Measurements from ENCODE around the gene KDM4B. TPM values are rescaled to one million over a fixed set of nuclear protein-coding genes. Genes with fewer than 3 reads are reported as not detected.

KDM4B gene
- total and polyA plus RNA-seq, 4 donors: 16.6 to 43.6 (median 28.0) TPM

DNA sequence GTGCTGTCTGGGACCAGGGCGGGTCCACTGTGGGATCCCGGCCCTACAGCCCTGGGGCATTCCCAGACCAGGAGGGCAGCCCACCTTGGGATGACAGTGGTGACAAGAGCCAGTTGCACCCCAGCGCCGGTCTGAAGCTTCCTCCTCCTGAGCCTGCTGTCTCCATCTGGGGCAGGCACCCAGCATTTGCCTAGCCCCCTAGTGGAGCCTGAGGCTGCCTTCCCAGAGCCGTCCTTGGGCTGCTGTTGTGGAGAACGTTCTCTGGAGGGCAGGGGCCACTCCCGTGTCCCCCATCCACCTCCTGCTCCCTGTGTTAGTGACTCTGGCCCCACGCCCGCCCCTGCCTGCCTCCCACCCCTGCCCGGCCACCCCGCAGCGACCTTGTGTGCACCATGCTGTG lies 148.5 kb downstream of the KDM4B start:
- no peak overlapping the region for H3K27ac ChIP-seq (ENCODE audit: low read depth, low read length)
- DNase-seq (ENCODE audit: low read depth in 4 of 6, low spot score in 6 of 6): no peak
- no peak overlapping the region for H3K4me3 ChIP-seq (ENCODE audit: low read depth, low read length)
- 94% methylated on average over 10 of the region's 12 CpGs for WGBS (ENCODE audit: insufficient coverage)
- peaks cover 57% of the 10 kb centered on the region for H3K4me1 ChIP-seq (ENCODE audit: control insufficient read depth, insufficient read depth, low read length)
- peaks cover 91% of the 10 kb centered on the region for H3K36me3 ChIP-seq (ENCODE audit: control insufficient read depth, insufficient read depth, low read length)
- H3K9me3 ChIP-seq (ENCODE audit: control insufficient read depth, insufficient read depth, low read length): no peaks in the 10 kb centered on the region
- H3K27me3 ChIP-seq (ENCODE audit: control insufficient read depth, insufficient read depth, low read length): no peaks in the 10 kb centered on the region

- no peak for DNase-seq (ENCODE audit: low read depth in 4 of 6, low spot score in 6 of 6)
- Histone ChIP-seq H3K4me3 (ENCODE audit: low read depth, low read length) (no peak overlapping the region), H3K9me3 (ENCODE audit: control insufficient read depth, insufficient read depth, low read length) (no peaks in the 10 kb centered on the region), H3K27me3 (ENCODE audit: control insufficient read depth, insufficient read depth, low read length) (no peaks in the 10 kb centered on the region), H3K27ac (ENCODE audit: low read depth, low read length) (no peak overlapping the region), H3K36me3 (ENCODE audit: control insufficient read depth, insufficient read depth, low read length) (peaks cover 91% of the 10 kb centered on the region), H3K4me1 (ENCODE audit: control insufficient read depth, insufficient read depth, low read length) (peaks cover 51% of the 10 kb centered on the region)
- 94% methylated on average over 13 of the region's 16 CpGs for WGBS (ENCODE audit: insufficient coverage)
Observed at GRCh38 chr19:5118026-5118425, 149.1 kb downstream of the KDM4B start.

DNA sequence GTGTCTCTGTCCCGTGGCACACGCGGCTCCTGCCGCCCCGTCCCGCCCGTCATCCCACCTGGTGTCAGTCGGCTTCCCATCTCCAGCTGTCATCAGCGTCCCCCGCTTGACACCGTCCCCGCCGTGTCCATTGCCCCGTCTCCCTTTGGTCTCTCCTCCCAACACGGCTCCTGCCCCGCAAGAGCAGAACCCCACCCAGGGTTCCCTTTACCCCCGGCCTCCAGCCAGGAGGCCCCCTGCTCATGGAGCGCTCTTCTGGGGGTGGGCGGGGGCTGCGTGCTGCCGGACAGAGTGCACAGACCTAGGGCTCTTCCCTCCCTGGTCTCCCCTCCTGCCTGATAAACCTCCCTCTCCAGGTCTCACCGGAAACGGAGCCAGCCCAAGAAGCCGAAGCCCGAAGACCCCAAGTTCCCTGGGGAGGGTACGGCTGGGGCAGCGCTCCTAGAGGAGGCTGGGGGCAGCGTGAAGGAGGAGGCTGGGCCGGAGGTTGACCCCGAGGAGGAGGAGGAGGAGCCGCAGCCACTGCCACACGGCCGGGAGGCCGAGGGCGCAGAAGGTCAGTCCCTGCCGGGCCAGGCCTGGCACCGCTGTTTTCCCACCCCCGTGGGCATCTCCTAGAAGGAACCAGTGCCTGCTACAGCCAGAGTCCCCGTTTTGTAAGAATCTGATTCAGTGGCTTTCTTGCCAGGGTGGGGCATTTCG lies 150.5 kb downstream of the KDM4B start:
- WGBS (ENCODE audit: insufficient coverage): 86% methylated on average over 40 of the region's 40 CpGs
- Histone ChIP-seq H3K27ac (ENCODE audit: low read depth, low read length) (no peak overlapping the region), H3K4me1 (ENCODE audit: control insufficient read depth, insufficient read depth, low read length) (peaks cover 37% of the 10 kb centered on the region), H3K9me3 (ENCODE audit: control insufficient read depth, insufficient read depth, low read length) (no peaks in the 10 kb centered on the region), H3K36me3 (ENCODE audit: control insufficient read depth, insufficient read depth, low read length) (peaks cover 91% of the 10 kb centered on the region), H3K27me3 (ENCODE audit: control insufficient read depth, insufficient read depth, low read length) (no peaks in the 10 kb centered on the region), H3K4me3 (ENCODE audit: low read depth, low read length) (no peak overlapping the region)
- DNase-seq (ENCODE audit: low read depth in 4 of 6, low spot score in 6 of 6): no peak

DNA sequence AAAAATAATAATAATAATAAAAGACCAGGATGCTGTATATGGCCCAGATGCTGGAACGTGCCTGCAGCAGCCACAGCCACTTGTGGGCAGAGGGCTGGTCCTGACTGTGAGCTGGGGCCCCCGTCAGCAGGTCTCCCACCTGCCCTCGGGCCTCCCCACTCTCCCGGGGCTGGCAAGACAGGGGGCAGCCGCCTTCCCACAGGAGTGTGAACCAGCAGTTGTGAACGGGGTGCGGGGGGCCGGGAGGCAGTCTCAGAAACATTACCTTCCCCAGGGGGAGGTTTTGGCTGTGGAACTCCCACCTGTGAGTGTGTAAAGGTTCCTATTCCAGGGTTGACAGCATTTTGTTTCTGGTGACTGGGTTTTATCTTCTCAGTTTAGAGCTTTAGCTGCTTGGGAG lies 151.4 kb downstream of the KDM4B start:
- H3K4me1 ChIP-seq (ENCODE audit: control insufficient read depth, insufficient read depth, low read length): peaks cover 31% of the 10 kb centered on the region
- no peaks in the 10 kb centered on the region for H3K9me3 ChIP-seq (ENCODE audit: control insufficient read depth, insufficient read depth, low read length)
- H3K36me3 ChIP-seq (ENCODE audit: control insufficient read depth, insufficient read depth, low read length): peaks cover 90% of the 10 kb centered on the region
- no peak for DNase-seq (ENCODE audit: low read depth in 4 of 6, low spot score in 6 of 6)
- no peak overlapping the region for H3K4me3 ChIP-seq (ENCODE audit: low read depth, low read length)
- H3K27ac ChIP-seq (ENCODE audit: low read depth, low read length): no peak overlapping the region
- 100% methylated on average over 2 of the region's 8 CpGs for WGBS (ENCODE audit: insufficient coverage)
- no peaks in the 10 kb centered on the region for H3K27me3 ChIP-seq (ENCODE audit: control insufficient read depth, insufficient read depth, low read length)

DNA sequence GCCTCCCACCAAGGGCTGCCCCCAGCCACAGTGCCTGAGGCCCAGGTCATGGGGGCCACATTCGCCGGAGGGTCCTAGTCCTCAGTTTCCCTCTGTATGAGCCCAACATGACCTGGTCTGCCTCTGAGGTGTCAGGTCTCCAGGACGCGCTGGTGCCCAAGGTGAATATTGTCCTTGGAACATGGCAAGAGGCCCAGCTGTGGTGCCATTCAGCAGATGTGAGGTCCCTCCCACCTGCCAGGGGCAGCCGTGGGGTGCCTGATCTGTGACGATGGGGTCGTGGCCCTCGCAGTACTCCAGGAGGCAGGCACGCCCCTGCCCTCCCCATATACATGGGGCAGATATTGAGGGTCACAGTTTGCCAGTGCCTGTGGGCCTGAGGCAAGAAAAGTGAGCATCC lies 151.9 kb downstream of the KDM4B start:
- Histone ChIP-seq H3K9me3 (ENCODE audit: control insufficient read depth, insufficient read depth, low read length) (no peaks in the 10 kb centered on the region), H3K27ac (ENCODE audit: low read depth, low read length) (no peak overlapping the region), H3K27me3 (ENCODE audit: control insufficient read depth, insufficient read depth, low read length) (no peaks in the 10 kb centered on the region), H3K4me1 (ENCODE audit: control insufficient read depth, insufficient read depth, low read length) (peaks cover 33% of the 10 kb centered on the region), H3K4me3 (ENCODE audit: low read depth, low read length) (no peak overlapping the region), H3K36me3 (ENCODE audit: control insufficient read depth, insufficient read depth, low read length) (peaks cover 90% of the 10 kb centered on the region)
- 87% methylated on average over 9 of the region's 9 CpGs for WGBS (ENCODE audit: insufficient coverage)
- no peak for DNase-seq (ENCODE audit: low read depth in 4 of 6, low spot score in 6 of 6)

DNA sequence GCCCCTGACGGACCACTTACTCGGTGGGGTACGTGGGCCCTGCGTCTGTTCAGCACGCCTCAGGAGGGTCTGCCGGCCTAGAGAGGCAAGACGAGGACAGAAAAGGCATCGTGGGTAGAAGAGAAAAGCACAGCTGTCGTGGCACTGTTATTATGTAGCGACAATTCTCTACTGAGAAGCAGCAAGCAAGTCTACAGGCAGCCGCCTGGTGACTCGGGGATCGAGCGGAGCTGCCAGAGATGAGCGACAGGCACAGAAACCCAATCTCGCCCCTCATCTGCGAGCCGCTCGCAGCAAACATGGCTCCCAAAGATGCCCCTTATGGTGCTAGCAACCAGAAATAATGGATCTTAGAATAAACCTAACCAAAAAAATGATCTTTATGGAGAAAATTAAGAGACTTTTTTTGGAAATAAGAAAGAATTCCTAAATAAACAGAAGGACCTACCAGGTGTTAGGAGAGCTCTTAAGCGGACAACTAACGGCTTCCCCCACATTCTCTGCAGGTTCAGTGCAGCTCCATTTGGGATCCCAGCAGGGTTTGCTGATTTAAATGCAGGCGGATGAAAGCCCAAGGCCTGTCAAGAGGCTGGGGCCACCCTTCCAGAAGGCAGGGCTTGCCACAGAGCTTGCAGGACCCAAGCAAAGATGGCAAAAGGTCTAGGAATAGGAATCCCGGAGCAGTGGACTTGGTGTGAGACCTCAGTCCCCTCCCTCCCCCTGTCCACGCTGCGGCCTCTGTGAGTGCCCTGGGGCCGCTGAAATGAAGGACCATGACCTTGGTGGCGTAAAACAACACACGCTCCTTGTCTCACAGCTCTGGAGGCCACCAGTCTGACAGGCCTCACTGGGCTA lies 152.6 kb downstream of the KDM4B start:
- no peak overlapping the region for H3K4me3 ChIP-seq (ENCODE audit: low read depth, low read length)
- H3K4me1 ChIP-seq (ENCODE audit: control insufficient read depth, insufficient read depth, low read length): peaks cover 40% of the 10 kb centered on the region
- 58% methylated on average over 24 of the region's 28 CpGs for WGBS (ENCODE audit: insufficient coverage)
- H3K9me3 ChIP-seq (ENCODE audit: control insufficient read depth, insufficient read depth, low read length): no peaks in the 10 kb centered on the region
- H3K36me3 ChIP-seq (ENCODE audit: control insufficient read depth, insufficient read depth, low read length): peaks cover 92% of the 10 kb centered on the region
- DNase-seq (ENCODE audit: low read depth in 4 of 6, low spot score in 6 of 6): peak in 2 of 6 donors; percentile 58 to 65
- no peak overlapping the region for H3K27ac ChIP-seq (ENCODE audit: low read depth, low read length)
- H3K27me3 ChIP-seq (ENCODE audit: control insufficient read depth, insufficient read depth, low read length): no peaks in the 10 kb centered on the region

- Histone ChIP-seq H3K36me3 (ENCODE audit: control insufficient read depth, insufficient read depth, low read length) (peaks cover 92% of the 10 kb centered on the region), H3K27ac (ENCODE audit: low read depth, low read length) (no peak overlapping the region), H3K27me3 (ENCODE audit: control insufficient read depth, insufficient read depth, low read length) (no peaks in the 10 kb centered on the region), H3K9me3 (ENCODE audit: control insufficient read depth, insufficient read depth, low read length) (no peaks in the 10 kb centered on the region), H3K4me3 (ENCODE audit: low read depth, low read length) (no peak overlapping the region), H3K4me1 (ENCODE audit: control insufficient read depth, insufficient read depth, low read length) (peaks cover 45% of the 10 kb centered on the region)
- 90% methylated on average over 2 of the region's 4 CpGs for WGBS (ENCODE audit: insufficient coverage)
- no peak for DNase-seq (ENCODE audit: low read depth in 4 of 6, low spot score in 6 of 6)
Observed at GRCh38 chr19:5122121-5122400, 153.1 kb downstream of the KDM4B start.

DNA sequence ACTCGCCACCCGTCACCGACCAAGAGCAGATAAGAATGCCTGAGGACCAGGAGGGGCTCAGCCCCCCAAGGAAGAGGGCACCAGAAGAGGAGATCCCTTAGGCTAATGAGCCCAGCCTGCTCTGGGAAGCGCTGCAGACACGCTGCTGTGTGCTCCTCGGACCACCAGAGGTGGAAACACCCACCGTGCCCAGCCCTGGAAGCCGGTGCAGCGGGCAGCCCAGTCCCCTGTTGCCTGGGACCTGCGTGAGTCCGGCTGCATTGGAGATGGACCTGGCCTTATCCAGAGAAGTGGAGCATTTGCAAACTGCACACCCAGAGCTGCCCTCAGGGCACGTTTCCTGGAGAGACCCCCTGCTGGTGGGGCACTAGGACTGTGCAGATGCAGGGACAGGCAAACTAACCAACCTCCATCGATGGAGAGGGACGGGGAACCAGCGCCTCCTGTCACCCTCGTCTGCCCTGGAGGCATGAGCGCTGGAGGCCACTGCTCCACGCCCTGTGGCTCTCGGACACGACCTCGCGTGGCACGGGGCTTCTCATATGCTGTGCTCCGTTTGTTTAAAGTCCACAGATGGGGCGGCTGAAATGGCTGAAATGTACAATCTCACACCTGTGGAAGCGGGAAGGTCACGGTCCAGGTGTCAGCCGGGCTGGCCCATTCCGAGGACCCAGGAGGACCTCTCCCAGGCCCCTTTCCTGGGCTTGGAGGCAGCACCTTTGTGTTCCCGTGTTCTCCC lies 153.9 kb downstream of the KDM4B start:
- no peak overlapping the region for H3K4me3 ChIP-seq (ENCODE audit: low read depth, low read length)
- no peaks in the 10 kb centered on the region for H3K27me3 ChIP-seq (ENCODE audit: control insufficient read depth, insufficient read depth, low read length)
- no peak overlapping the region for H3K27ac ChIP-seq (ENCODE audit: low read depth, low read length)
- WGBS (ENCODE audit: insufficient coverage): 93% methylated on average over 30 of the region's 30 CpGs
- H3K4me1 ChIP-seq (ENCODE audit: control insufficient read depth, insufficient read depth, low read length): peaks cover 53% of the 10 kb centered on the region
- no peak for DNase-seq (ENCODE audit: low read depth in 4 of 6, low spot score in 6 of 6)
- no peaks in the 10 kb centered on the region for H3K9me3 ChIP-seq (ENCODE audit: control insufficient read depth, insufficient read depth, low read length)
- peaks cover 91% of the 10 kb centered on the region for H3K36me3 ChIP-seq (ENCODE audit: control insufficient read depth, insufficient read depth, low read length)

- Histone ChIP-seq H3K9me3 (ENCODE audit: control insufficient read depth, insufficient read depth, low read length) (no peaks in the 10 kb centered on the region), H3K36me3 (ENCODE audit: control insufficient read depth, insufficient read depth, low read length) (peaks cover 90% of the 10 kb centered on the region), H3K4me1 (ENCODE audit: control insufficient read depth, insufficient read depth, low read length) (peaks cover 56% of the 10 kb centered on the region), H3K27me3 (ENCODE audit: control insufficient read depth, insufficient read depth, low read length) (no peaks in the 10 kb centered on the region), H3K27ac (ENCODE audit: low read depth, low read length) (no peak overlapping the region), H3K4me3 (ENCODE audit: low read depth, low read length) (no peak overlapping the region)
- 77% methylated on average over 10 of the region's 11 CpGs for WGBS (ENCODE audit: insufficient coverage)
- no peak for DNase-seq (ENCODE audit: low read depth in 4 of 6, low spot score in 6 of 6)
Observed at GRCh38 chr19:5123646-5124045, 154.7 kb downstream of the KDM4B start.
